HUES6 (cell line): Measurements from ENCODE around the gene CATSPERB.

ENCODE experiments used
- H3K27ac ChIP-seq: 2 replicates; pipeline ENCODE4 v1.7.0; 2013; ENCODE audit warnings: low read depth, mild to moderate bottlenecking, low read length, inconsistent platforms
- H3K27me3 ChIP-seq: 2 replicates; pipeline ENCODE4 v1.6.1; 2013; ENCODE audit warnings: low read length; ENCODE audit not compliant: control insufficient read depth, insufficient read depth
- H3K36me3 ChIP-seq: 2 replicates; pipeline ENCODE4 v1.6.1; 2013; ENCODE audit warnings: low read length; ENCODE audit not compliant: control insufficient read depth, insufficient read depth
- H3K4me1 ChIP-seq: 2 replicates; pipeline ENCODE4 v1.6.1; 2013; ENCODE audit warnings: low read length; ENCODE audit not compliant: control insufficient read depth, insufficient read depth
- H3K4me3 ChIP-seq: 2 replicates; pipeline ENCODE4 v1.5.1; 2013; ENCODE audit warnings: low read depth, low read length
- H3K9ac ChIP-seq: one replicate; pipeline ENCODE4 v1.6.1; 2013; ENCODE audit warnings: mild to moderate bottlenecking, low read length
- H3K9me3 ChIP-seq: 2 replicates; pipeline ENCODE4 v1.6.1; 2013; ENCODE audit warnings: low read depth, low read length; ENCODE audit not compliant: control insufficient read depth, insufficient read depth

The CATSPERB gene

DNA sequence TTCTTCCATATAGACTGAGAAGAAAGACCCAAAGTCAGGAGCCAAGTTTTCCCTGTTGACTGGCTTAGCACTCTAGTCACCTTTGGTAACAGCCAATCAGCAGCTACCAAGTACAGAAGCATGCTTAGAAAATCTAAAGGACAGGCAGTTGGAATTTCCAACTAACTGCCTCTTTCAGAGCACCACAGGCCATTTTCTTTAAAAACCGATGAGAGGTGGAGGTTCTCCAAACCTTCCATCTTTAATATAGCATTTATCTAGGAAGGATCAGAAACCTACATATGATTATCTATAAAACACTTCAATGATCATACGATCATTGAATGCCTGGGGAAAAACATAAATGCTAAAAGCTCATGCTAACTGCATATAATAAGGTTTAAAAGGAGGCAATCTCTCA is at the start of gene CATSPERB:
TSS of gene CATSPERB (minus strand) at position 101 of the 400 bp plus-strand sequence. CDS start 2,607 bp downstream, outside the sequence.
- Histone ChIP-seq H3K9ac (no peak within 1 kb of the TSS), H3K9me3 (no peaks in the 10 kb centered on the region), H3K4me1 (no peaks in the 10 kb centered on the region), H3K4me3 (no peak within 1 kb of the TSS), H3K27ac (no peak within 1 kb of the TSS), H3K36me3 (no peaks in the 10 kb centered on the region), H3K27me3 (no peaks in the 10 kb centered on the region)

DNA sequence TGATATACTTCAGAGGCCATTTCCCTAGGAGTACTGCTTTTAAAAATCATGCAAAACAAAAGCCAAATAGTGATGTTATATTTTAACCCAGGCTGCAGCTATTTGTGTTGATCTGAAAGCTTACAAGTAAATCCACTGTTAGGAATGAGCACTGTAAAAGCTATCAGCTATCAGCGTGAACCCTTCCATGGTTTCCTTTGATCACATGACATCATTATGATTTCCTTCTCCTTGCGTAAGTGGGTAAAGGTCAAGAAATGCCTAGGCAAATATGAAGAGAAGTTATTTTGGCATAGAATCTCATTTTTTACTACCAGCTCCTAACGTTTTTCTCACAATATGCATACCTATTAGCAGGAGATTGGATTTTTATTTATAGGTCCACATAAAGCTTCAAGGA is 48.6 kb upstream of the CATSPERB start:
- Histone ChIP-seq H3K27me3 (no peaks in the 10 kb centered on the region), H3K4me1 (no peaks in the 10 kb centered on the region)

DNA sequence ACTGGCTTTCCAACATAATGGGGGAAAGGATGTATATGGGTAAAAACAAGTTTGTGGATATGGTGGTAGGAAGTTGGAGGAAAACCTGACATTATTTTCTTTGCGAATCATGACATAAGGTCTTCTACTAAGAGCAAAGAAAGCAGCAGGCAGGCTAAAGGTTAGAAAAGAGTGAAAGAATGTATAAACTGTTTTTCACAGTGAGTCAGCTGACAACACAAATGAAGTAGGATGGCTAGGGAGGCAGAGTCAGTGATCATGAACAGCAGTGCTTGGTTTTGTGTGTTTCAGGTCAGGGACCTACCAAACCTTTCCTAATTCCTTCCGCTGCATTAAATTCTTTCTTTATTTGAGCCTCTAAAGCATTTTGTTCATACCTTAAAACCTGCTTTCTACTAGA is 46.3 kb upstream of the CATSPERB start:
- H3K27ac ChIP-seq: no peak overlapping the region
- no peaks in the 10 kb centered on the region for H3K4me1 ChIP-seq
- H3K4me3 ChIP-seq: no peak overlapping the region

More for the DNA sequence above, 48.6 kb upstream of the CATSPERB start:
- no peaks in the 10 kb centered on the region for H3K9me3 ChIP-seq
- H3K4me3 ChIP-seq: no peak overlapping the region
- H3K36me3 ChIP-seq: no peaks in the 10 kb centered on the region
- H3K27ac ChIP-seq: no peak overlapping the region
- H3K9ac ChIP-seq: no peak overlapping the region

DNA sequence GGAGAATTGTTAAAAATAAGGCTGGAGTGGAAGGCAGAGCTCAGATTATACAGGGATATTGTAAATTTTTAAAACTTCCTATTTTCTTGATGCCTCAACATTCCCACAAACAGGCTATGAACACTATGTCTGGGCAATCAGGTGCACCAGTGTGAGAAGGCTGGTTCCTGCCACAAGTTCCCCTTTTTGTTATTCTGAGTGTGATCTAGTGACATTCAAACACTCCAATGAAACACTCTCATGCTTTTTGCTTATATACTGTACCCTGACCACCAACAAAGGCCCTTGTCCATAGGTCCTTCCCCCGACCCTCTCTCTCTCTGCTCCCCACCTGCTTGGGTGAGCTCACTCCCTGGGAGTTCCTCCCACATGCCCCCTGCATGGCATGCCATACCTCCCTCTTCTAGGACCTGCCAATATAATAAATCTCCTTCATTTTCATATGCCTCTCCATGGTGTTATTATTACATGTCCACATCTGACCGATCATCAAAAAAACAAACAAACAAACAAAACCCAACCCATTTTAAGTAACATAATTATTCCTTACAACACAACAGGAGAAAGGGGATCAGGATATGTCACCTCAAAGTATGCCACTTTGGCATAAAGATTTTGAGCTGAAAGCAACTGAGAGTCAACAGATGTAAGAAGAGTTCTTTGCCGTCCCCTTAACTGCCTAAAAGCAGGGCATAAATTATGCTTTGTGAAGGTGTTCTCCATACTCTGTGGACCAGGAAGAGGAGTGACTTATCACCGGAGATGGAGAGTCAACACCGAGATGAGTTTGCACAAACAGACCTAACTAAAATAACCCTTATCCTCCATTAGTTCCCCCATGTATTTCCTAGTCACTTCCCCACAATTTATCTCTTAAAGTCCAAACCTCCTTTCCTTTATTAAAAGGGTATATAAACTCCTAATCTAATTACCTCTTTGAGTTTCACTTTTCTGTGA is 42.5 kb upstream of the CATSPERB start:
- H3K27me3 ChIP-seq: no peaks in the 10 kb centered on the region
- no peak overlapping the region for H3K4me3 ChIP-seq

More for the DNA sequence above, 46.3 kb upstream of the CATSPERB start:
- Histone ChIP-seq H3K9me3 (no peaks in the 10 kb centered on the region), H3K27me3 (no peaks in the 10 kb centered on the region), H3K9ac (no peak overlapping the region), H3K36me3 (no peaks in the 10 kb centered on the region)

DNA sequence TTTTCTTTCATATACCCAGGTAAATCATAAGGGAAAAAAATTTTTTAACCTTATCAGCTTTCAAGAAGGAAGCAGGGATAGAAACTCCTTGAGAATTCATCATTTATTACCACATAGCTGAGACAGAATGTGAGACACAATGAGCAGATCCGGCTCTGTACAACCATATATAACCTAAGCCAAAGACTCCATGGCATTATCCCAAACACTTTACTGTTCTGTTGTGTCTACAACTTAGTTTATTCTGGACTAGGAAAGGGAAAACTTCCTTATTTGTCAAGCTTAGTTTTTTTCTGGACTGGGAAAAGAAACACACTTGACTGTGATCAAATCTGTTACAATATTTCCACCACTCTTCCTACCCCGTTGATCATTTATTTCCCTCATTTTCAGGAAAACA is 38.3 kb upstream of the CATSPERB start:
- Histone ChIP-seq H3K4me3 (no peak overlapping the region), H3K27ac (no peak overlapping the region), H3K4me1 (no peaks in the 10 kb centered on the region), H3K27me3 (no peaks in the 10 kb centered on the region), H3K36me3 (no peaks in the 10 kb centered on the region), H3K9me3 (no peaks in the 10 kb centered on the region), H3K9ac (no peak overlapping the region)

More for the DNA sequence above, 42.5 kb upstream of the CATSPERB start:
- H3K9me3 ChIP-seq: no peaks in the 10 kb centered on the region
- no peak overlapping the region for H3K9ac ChIP-seq
- no peaks in the 10 kb centered on the region for H3K4me1 ChIP-seq
- H3K36me3 ChIP-seq: no peaks in the 10 kb centered on the region
- H3K27ac ChIP-seq: no peak overlapping the region

- no peaks in the 10 kb centered on the region for H3K36me3 ChIP-seq
- no peak overlapping the region for H3K4me3 ChIP-seq
- peaks cover 7% of the 10 kb centered on the region for H3K4me1 ChIP-seq
- H3K27me3 ChIP-seq: no peaks in the 10 kb centered on the region
- no peak overlapping the region for H3K9ac ChIP-seq
- no peaks in the 10 kb centered on the region for H3K9me3 ChIP-seq
- H3K27ac ChIP-seq: no peak overlapping the region
Measured at GRCh38 chr14:91755570-91756295, 23.8 kb upstream of the CATSPERB start.

GRCh38 chr14:91754819-91755218 is 22.9 kb upstream of the CATSPERB start:
- Histone ChIP-seq H3K36me3 (no peaks in the 10 kb centered on the region), H3K9ac (no peak overlapping the region), H3K4me3 (no peak overlapping the region), H3K4me1 (peaks cover 7% of the 10 kb centered on the region), H3K27ac (no peak overlapping the region), H3K27me3 (no peaks in the 10 kb centered on the region), H3K9me3 (no peaks in the 10 kb centered on the region)

- Histone ChIP-seq H3K9ac (no peak overlapping the region), H3K27ac (no peak overlapping the region), H3K4me3 (no peak overlapping the region), H3K36me3 (no peaks in the 10 kb centered on the region), H3K4me1 (peaks cover 7% of the 10 kb centered on the region), H3K27me3 (no peaks in the 10 kb centered on the region), H3K9me3 (no peaks in the 10 kb centered on the region)
Measured at GRCh38 chr14:91754185-91754584, 22.3 kb upstream of the CATSPERB start.

GRCh38 chr14:91753501-91754128 is 21.7 kb upstream of the CATSPERB start:
- peaks cover 7% of the 10 kb centered on the region for H3K4me1 ChIP-seq
- H3K4me3 ChIP-seq: no peak overlapping the region
- no peaks in the 10 kb centered on the region for H3K27me3 ChIP-seq
- H3K9ac ChIP-seq: no peak overlapping the region
- no peaks in the 10 kb centered on the region for H3K36me3 ChIP-seq
- no peaks in the 10 kb centered on the region for H3K9me3 ChIP-seq
- H3K27ac ChIP-seq: no peak overlapping the region

DNA sequence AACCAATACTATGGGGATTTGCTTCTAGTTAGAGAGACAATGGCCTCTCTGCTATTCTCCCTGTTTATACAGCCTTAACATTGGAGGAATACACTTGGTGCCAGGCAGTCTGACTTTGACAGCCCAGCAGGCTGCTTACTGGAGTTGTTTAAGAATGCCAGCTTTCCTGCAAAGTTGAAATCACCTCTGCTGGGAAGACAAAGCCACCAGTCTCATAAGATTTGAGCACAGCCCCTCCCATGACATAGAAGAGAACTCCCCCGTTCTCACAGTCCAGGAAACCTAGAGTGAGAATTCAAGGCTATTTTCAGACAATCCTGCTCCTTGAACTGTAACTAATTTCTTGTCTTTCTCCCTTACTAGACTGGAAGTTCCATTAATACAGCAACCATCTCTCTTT is 21.1 kb upstream of the CATSPERB start:
- Histone ChIP-seq H3K36me3 (no peaks in the 10 kb centered on the region), H3K9me3 (no peaks in the 10 kb centered on the region), H3K27me3 (no peaks in the 10 kb centered on the region), H3K4me3 (no peak overlapping the region), H3K27ac (no peak overlapping the region), H3K4me1 (peaks cover 7% of the 10 kb centered on the region), H3K9ac (no peak overlapping the region)
